Measurements from ENCODE around the gene OR5C1. TPM values are rescaled to one million over a fixed set of nuclear protein-coding genes. Genes with fewer than 3 reads are reported as not detected.

Gene OR5C1
- total and polyA plus RNA-seq, 7 donors = not detected

GRCh38 chr9:122816163-122816867 lies 27.6 kb downstream of the OR5C1 start:
- Histone ChIP-seq H3K4me3 (no peak overlapping the region), H3K27me3 (ENCODE audit: insufficient read depth in 3 of 3, low read length in 2 of 3) (no peaks in the 10 kb centered on the region), H3K36me3 (ENCODE audit: insufficient read depth in 1 of 2, low read depth in 1 of 2) (peaks cover 0 to 27% of the 10 kb centered on the region in 2 donors), H3K9me3 (no peaks in the 10 kb centered on the region), H3K27ac (peak overlapping the region; percentile 33), H3K4me1 (peaks cover 4% of the 10 kb centered on the region)
- peak; percentile 25 to 59 for DNase-seq
- intact Hi-C loops (cut with DNase I) = loop anchor here in 1 of 2 donors (10.0 kb wide), 1 partner anchor 692 kb away; no protein-coding TSS in a partner anchor
- no peak for TF ChIP-seq CTCF (IDR thresholded peaks at IDR 0.05)
- peak in 1 of 4 donors; percentile 48 for ATAC-seq
- 60 to 65% (median 64%) methylated on average over 17 of the region's 17 CpGs for WGBS, 3 donors

- H3K4me3 ChIP-seq = no peak overlapping the region
- TF ChIP-seq CTCF (IDR thresholded peaks at IDR 0.05) = no peak
- no peaks in the 10 kb centered on the region for H3K27me3 ChIP-seq (ENCODE audit: insufficient read depth in 3 of 3, low read length in 2 of 3)
- H3K9me3 ChIP-seq = no peaks in the 10 kb centered on the region
- ATAC-seq = no peak
- H3K4me1 ChIP-seq = peaks cover 13% of the 10 kb centered on the region
- intact Hi-C loops (cut with DNase I) = loop anchor here in 1 of 2 donors (10.0 kb wide), 1 partner anchor 695 kb away; no protein-coding TSS in a partner anchor
- peaks cover 2 to 44% of the 10 kb centered on the region in 2 donors for H3K36me3 ChIP-seq (ENCODE audit: insufficient read depth in 1 of 2, low read depth in 1 of 2)
- peak overlapping the region; percentile 30 for H3K27ac ChIP-seq
- WGBS, 3 donors = 69 to 76% (median 73%) methylated on average over 3 of the region's 3 CpGs
- DNase-seq = no peak
Observed at GRCh38 chr9:122819326-122819725, 30.6 kb downstream of the OR5C1 start.

- intact Hi-C loops (cut with DNase I) = loop anchor here in 1 of 2 donors (10.0 kb wide), 1 partner anchor 695 kb away; no protein-coding TSS in a partner anchor
- no peak for TF ChIP-seq CTCF (IDR thresholded peaks at IDR 0.05)
- peaks cover 13% of the 10 kb centered on the region for H3K4me1 ChIP-seq
- ATAC-seq = peak; percentile 42 to 79 (median 56)
- no peaks in the 10 kb centered on the region for H3K9me3 ChIP-seq
- H3K4me3 ChIP-seq = no peak overlapping the region
- H3K27me3 ChIP-seq (ENCODE audit: insufficient read depth in 3 of 3, low read length in 2 of 3) = no peaks in the 10 kb centered on the region
- H3K27ac ChIP-seq = peak overlapping the region; percentile 51
- 56 to 65% (median 63%) methylated on average over 9 of the region's 9 CpGs for WGBS, 3 donors
- H3K36me3 ChIP-seq (ENCODE audit: insufficient read depth in 1 of 2, low read depth in 1 of 2) = peaks cover 2 to 50% of the 10 kb centered on the region in 2 donors
- DNase-seq = no peak
Observed at GRCh38 chr9:122819791-122820489, 31.2 kb downstream of the OR5C1 start.

- intact Hi-C loops (cut with DNase I) = no loop called here
- WGBS, 3 donors = 91 to 95% (median 91%) methylated on average over 11 of the region's 11 CpGs
- H3K4me1 ChIP-seq = peaks cover 13% of the 10 kb centered on the region
Observed at GRCh38 chr9:122820490-122820845, 31.7 kb downstream of the OR5C1 start.

More at GRCh38 chr9:122820490-122820845, 31.7 kb downstream of the OR5C1 start:
- no peaks in the 10 kb centered on the region for H3K27me3 ChIP-seq (ENCODE audit: insufficient read depth in 3 of 3, low read length in 2 of 3)
- no peak for TF ChIP-seq CTCF (IDR thresholded peaks at IDR 0.05)
- H3K9me3 ChIP-seq = no peaks in the 10 kb centered on the region
- DNase-seq = no peak
- H3K4me3 ChIP-seq = no peak overlapping the region
- peaks cover 2 to 55% of the 10 kb centered on the region in 2 donors for H3K36me3 ChIP-seq (ENCODE audit: insufficient read depth in 1 of 2, low read depth in 1 of 2)
- no peak for ATAC-seq
- peak overlapping the region; percentile 51 for H3K27ac ChIP-seq
